Ishikawa (cell line): ENCODE measurements around the gene FOXO3.

Experiments used
- CEBPB ChIP-seq: IDR thresholded peaks from 2 replicates; pipeline ENCODE4 v1.6.1; 2012
- CREB1 ChIP-seq: IDR thresholded peaks from 2 replicates; pipeline ENCODE4 v1.6.1; 2012; ENCODE audit warnings: low read depth
- EP300 ChIP-seq: IDR thresholded peaks from 2 replicates; pipeline ENCODE4 v1.6.1; 2012; ENCODE audit warnings: borderline replicate concordance
- FOXM1 ChIP-seq: IDR thresholded peaks from 2 replicates; pipeline ENCODE4 v1.6.1; 2012; ENCODE audit warnings: low read depth, borderline replicate concordance
- MAX ChIP-seq: IDR thresholded peaks from 2 replicates; pipeline ENCODE4 v1.6.1; 2012
- NFIC ChIP-seq: IDR thresholded peaks from 2 replicates; pipeline ENCODE4 v1.6.1; 2012
- RAD21 ChIP-seq: IDR thresholded peaks from 2 replicates; pipeline ENCODE4 v1.6.1; 2012; ENCODE audit warnings: low read depth
- TAF1 ChIP-seq: IDR thresholded peaks from 2 replicates; pipeline ENCODE4 v1.6.1; 2012; ENCODE audit warnings: low read depth, mild to moderate bottlenecking
- TEAD4 ChIP-seq: IDR thresholded peaks from 2 replicates; pipeline ENCODE4 v1.6.1; 2012
- YY1 ChIP-seq: IDR thresholded peaks from 2 replicates; pipeline ENCODE4 v1.6.1; 2012; ENCODE audit warnings: low read depth
- ZBTB7A ChIP-seq: IDR thresholded peaks from 2 replicates; pipeline ENCODE4 v1.6.1; 2012; ENCODE audit warnings: low read depth
- TF ChIP-seq, protein P1 (sequence below): IDR thresholded peaks from 2 replicates; pipeline ENCODE4 v1.6.1; 2012; ENCODE audit warnings: low read depth, mild to moderate bottlenecking

GRCh38 chr6:108549741-108550140 lies 11.0 kb upstream of the FOXO3 start:
- no peak for TF ChIP-seq NFIC
- no peak for TF ChIP-seq EP300
- TF ChIP-seq CREB1: no peak
- no peak for TF ChIP-seq MAX
- TF ChIP-seq, protein P1, sequence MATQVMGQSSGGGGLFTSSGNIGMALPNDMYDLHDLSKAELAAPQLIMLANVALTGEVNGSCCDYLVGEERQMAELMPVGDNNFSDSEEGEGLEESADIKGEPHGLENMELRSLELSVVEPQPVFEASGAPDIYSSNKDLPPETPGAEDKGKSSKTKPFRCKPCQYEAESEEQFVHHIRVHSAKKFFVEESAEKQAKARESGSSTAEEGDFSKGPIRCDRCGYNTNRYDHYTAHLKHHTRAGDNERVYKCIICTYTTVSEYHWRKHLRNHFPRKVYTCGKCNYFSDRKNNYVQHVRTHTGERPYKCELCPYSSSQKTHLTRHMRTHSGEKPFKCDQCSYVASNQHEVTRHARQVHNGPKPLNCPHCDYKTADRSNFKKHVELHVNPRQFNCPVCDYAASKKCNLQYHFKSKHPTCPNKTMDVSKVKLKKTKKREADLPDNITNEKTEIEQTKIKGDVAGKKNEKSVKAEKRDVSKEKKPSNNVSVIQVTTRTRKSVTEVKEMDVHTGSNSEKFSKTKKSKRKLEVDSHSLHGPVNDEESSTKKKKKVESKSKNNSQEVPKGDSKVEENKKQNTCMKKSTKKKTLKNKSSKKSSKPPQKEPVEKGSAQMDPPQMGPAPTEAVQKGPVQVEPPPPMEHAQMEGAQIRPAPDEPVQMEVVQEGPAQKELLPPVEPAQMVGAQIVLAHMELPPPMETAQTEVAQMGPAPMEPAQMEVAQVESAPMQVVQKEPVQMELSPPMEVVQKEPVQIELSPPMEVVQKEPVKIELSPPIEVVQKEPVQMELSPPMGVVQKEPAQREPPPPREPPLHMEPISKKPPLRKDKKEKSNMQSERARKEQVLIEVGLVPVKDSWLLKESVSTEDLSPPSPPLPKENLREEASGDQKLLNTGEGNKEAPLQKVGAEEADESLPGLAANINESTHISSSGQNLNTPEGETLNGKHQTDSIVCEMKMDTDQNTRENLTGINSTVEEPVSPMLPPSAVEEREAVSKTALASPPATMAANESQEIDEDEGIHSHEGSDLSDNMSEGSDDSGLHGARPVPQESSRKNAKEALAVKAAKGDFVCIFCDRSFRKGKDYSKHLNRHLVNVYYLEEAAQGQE: no peak
- no peak for TF ChIP-seq YY1
- TF ChIP-seq RAD21: no peak
- TF ChIP-seq CEBPB: no peak
- TF ChIP-seq TEAD4: no peak
- no peak for TF ChIP-seq FOXM1
- no peak for TF ChIP-seq ZBTB7A
- TF ChIP-seq TAF1: no peak
